GM21381 (cell line): ENCODE measurements around the gene F9.
A peak's percentile ranks its signal among the peaks of the same experiment; 100 is the strongest.
"Not testable (repeated sequence)": the region's sequence is repeated elsewhere in the genome, so short reads cannot be mapped to it uniquely, and the experiment has no call there.

Source experiments
- ATAC-seq: cut with Tn5 transposase; IDR thresholded peaks from one replicate; pipeline ENCODE4 v1.9.1; 2021; ENCODE audit warnings: mild to moderate bottlenecking, moderate library complexity; ENCODE audit not compliant: unreplicated experiment

F9 gene

DNA sequence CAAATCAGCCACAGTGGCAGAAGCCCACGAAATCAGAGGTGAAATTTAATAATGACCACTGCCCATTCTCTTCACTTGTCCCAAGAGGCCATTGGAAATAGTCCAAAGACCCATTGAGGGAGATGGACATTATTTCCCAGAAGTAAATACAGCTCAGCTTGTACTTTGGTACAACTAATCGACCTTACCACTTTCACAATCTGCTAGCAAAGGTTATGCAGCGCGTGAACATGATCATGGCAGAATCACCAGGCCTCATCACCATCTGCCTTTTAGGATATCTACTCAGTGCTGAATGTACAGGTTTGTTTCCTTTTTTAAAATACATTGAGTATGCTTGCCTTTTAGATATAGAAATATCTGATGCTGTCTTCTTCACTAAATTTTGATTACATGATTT lies at the start of gene F9:
Gene F9 (plus strand): TSS at position 190 of the 400 bp plus-strand sequence. CDS start 26 bp downstream, at position 216.
- ATAC-seq: no peak

DNA sequence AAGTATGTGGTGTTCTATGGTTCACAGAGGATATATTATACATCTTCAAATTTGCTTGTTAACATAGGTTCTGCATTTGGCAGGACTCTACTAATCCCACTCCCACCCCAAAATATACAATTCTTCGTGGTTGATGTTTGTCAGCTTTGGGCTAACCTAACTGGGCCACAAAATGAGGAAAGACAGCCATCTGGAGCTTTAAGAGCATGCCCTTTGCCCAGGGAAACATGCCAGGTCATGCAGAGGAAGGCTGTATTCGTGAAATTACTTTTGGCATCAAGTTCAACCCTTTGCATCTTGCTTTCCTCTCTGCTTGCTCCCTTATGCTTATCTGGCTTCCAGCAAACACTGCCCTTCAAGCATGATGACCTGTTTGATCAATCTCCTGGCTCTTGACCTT lies 46.8 kb upstream of the F9 start:
- no peak for ATAC-seq

DNA sequence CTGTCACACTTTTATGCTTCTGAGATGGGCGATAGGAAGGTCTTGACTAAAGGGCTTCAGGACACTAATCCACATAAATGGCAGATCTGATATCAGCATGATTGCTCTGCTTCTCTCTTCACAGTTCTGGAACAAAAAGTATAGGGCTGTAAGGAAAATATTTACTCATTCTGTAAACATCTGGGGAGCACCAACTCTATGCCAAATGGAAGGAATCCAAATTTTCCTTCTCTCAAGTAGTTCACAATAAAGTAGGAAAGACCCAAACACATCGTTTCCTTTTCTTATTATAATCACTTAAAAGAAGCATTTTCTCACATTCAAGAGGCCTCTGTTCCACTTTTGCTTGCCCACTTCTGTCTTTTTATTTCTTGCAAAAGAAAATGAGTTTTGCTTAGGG lies 45.9 kb upstream of the F9 start:
- ATAC-seq: no peak

- ATAC-seq: no peak
Observed at GRCh38 chrX:139495324-139495723, 35.2 kb upstream of the F9 start.

DNA sequence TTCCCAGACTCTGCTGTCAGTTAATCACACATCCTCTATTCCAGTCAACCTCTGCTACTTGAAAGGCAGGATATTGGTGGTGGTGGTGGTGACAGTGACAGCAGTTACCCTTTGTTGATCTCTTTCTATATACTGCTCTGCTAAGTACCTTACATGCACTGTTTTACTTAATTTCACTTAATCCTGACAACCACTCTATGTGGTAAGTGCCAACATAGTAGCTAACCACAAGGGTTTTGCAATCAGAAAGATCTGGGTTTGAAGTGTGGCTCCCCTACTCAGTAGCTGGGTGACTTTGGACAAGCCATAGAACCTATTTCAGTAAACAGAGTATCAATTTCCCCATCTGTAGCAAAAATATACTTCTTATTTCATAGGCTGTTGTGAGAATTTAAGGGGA lies 24.2 kb upstream of the F9 start:
- ATAC-seq: no peak

DNA sequence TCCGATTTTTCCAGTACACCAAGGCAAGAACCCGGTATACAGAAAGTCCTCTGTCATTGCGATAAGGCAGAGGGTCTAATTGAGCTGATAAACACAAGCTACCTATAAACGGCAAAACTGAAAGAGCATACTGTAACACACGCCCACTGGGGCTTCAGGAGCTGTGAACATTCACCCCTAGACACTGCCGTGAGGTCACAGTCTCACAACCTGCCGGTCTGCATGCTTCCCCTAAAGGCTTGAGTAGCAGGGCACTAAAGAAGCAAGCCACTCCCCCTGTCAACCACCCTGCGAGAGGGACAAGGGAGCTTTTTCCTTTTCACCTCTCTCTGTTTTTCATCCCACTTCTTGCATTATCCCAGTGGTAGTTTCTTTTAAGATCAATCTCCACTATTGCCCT lies 22.4 kb upstream of the F9 start:
- ATAC-seq: no peak

DNA sequence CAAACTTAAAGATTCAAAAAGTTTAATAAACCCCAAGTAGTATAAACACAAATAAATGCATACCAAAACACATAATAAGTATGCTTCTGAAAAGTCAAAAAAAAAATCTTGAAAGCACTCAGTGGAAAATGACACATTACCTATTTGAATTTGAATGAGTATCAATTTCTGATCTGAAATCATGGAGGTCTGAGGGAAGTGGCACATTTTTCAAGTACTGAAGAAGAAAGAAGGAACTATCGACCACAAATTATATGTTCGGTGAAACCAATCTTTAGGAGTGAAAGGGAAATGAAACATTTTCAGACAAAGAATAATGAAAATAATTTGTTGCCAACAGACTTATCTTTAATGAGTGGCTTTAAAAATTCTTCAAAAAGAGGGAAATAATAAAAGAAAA lies 12.1 kb upstream of the F9 start:
- ATAC-seq: no peak

- not testable (repeated sequence) for ATAC-seq
Observed at GRCh38 chrX:139528829-139529228, 1.7 kb upstream of the F9 start.

- ATAC-seq: no peak
Observed at GRCh38 chrX:139532834-139533233, 2.3 kb downstream of the F9 start.

- no peak for ATAC-seq
Observed at GRCh38 chrX:139533444-139533843, 2.9 kb downstream of the F9 start.

GRCh38 chrX:139538907-139539790 lies 8.6 kb downstream of the F9 start:
- ATAC-seq: peak; percentile 93

DNA sequence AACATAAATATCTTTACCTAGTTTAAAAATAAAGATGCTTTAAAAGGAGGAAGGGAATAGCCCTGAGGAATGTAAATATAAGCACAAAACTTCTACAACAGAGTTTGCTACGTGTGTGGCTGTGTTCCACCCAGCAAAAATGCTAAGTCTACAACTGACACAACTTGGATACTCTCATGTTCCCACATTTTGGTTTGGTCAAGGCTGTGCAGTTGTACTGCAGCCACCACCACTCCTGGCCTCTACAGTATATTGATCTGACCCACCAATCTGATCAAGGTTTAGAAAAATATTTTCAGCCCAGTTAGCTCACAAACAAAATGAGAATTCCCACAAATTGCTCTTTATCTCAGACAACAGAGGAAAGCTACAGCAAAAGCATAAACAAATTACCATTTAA lies 12.1 kb downstream of the F9 start:
- ATAC-seq: no peak

DNA sequence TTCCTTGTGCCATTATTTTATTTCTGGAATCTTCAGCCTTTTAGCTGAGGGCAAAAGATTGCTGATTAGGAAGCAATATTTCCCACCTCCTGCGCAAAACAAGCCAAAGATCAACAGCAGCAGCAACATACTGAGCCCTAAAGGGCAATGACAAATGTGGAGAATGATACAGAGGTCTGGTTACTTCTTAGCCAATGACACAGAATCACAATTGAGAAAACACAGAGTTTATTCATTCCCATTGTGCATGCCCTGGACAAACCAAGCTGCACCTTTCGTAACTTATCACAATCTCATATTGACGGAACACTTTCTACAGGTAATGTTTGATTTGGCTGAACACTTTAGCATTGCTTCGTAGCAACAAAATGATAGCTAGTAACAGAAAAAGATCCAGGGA lies 13.4 kb downstream of the F9 start:
- no peak for ATAC-seq

GRCh38 chrX:139544591-139544990 lies 14.1 kb downstream of the F9 start:
- no peak for ATAC-seq

GRCh38 chrX:139554376-139554775 lies 23.8 kb downstream of the F9 start:
- ATAC-seq: peak; percentile 27

GRCh38 chrX:139554991-139555675 lies 24.6 kb downstream of the F9 start:
- no peak for ATAC-seq

- ATAC-seq: peak; percentile 83
Observed at GRCh38 chrX:139559383-139560042, 29.0 kb downstream of the F9 start.

DNA sequence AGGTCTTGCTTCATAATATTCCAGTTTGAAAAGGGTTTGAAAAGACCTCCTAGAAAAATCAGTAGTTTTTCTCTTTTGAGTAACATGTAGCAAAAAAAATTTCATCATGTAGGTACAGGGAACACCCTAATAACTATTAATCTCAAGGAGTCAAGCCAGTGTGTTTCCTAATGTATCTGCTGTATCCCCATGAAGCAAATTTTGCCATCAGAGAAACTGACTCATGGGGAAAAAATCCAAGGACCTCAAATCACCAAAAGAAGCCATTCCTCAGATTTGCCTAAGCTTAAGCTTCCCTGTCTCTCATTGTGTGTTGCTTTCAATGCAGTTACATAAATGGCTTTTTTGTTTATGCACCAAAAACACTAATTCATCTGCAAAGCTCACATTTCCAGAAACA lies 29.7 kb downstream of the F9 start:
- ATAC-seq: no peak

DNA sequence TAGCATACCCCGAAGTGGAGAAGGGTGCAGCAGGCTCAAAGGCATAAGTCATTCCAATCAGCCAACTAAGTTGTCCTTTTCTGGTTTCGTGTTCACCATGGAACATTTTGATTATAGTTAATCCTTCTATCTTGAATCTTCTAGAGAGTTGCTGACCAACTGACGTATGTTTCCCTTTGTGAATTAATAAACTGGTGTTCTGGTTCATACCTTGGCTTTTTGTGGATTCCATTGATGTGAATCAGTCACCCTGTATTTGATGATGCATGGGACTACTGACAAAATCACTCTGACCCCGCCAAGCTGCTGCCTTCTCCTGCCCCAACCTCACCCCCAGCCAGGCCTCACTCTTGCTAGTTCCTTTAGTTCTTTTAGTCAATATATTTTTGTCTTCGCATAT lies 32.7 kb downstream of the F9 start:
- ATAC-seq: no peak

DNA sequence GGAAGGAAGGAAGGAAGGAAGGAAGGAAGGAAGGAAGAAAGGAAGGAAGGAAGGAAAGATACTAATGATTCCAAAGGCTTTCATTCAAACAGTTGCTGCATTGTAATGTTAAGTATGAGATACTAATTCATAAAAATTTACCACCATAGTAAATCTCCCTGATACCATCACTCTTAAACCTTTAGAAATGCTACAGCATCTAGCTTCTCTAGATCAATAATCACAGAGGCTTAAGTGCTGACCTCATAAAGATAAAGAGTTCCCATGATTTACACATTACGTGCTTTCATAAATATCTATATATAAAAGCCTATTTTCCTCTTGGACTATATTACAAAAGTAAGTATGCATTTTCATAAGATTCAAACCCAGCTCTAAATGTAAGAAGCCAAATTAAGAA lies 36.4 kb downstream of the F9 start:
- no peak for ATAC-seq

- no peak for ATAC-seq
Observed at GRCh38 chrX:139581068-139581467, 50.5 kb downstream of the F9 start.

- ATAC-seq: no peak
Observed at GRCh38 chrX:139585613-139586012, 55.1 kb downstream of the F9 start.
